Progenitor cell of endocrine pancreas (in vitro differentiated cells): ENCODE results near the gene SUCO. TPM values are rescaled to one million over a fixed set of nuclear protein-coding genes. Genes with fewer than 3 reads are reported as not detected.

ENCODE experiments used
- DNase-seq: peaks from one replicate; pipeline ENCODE4 v3.0.0; 2021; ENCODE audit warnings: low spot score; ENCODE audit not compliant: unreplicated experiment
- H3K27ac Mint-ChIP-seq: 2 replicates; pipeline ENCODE4 v1.8.0; 2021; ENCODE audit warnings: mild to moderate bottlenecking, moderate library complexity, mixed read lengths
- H3K27me3 Mint-ChIP-seq: 2 replicates; pipeline ENCODE4 v1.8.0; 2021; ENCODE audit warnings: mixed read lengths
- H3K36me3 Mint-ChIP-seq: 2 replicates; pipeline ENCODE4 v1.8.0; 2022; ENCODE audit warnings: mixed read lengths; ENCODE audit not compliant: insufficient read depth
- H3K4me1 Mint-ChIP-seq: 2 replicates; pipeline ENCODE4 v1.8.0; 2021; ENCODE audit warnings: low read depth, mixed read lengths
- H3K4me3 Mint-ChIP-seq: 2 replicates; pipeline ENCODE4 v1.8.0; 2021; ENCODE audit warnings: low read depth, mild to moderate bottlenecking, moderate library complexity, mixed read lengths
- H3K9me3 Mint-ChIP-seq: 2 replicates; pipeline ENCODE4 v1.8.0; 2021; ENCODE audit warnings: low read depth, mixed read lengths
- total RNA-seq: library from RNA; stranded (reverse); gene quantifications from 2 replicates; pipeline ENCODE4 v1.2.1, GENCODE V29; 2021
- TF ChIP-seq, protein P1 (sequence below): fragments of 200-600 bp; sonication (generic); IDR thresholded peaks from one replicate; pipeline ENCODE4 v1.5.0; 2021; ENCODE audit warnings: antibody characterized with exemption, mild to moderate bottlenecking; ENCODE audit not compliant: unreplicated experiment

The SUCO gene
- total RNA-seq, 1 donor from 2014 or later: 58.0 TPM

DNA sequence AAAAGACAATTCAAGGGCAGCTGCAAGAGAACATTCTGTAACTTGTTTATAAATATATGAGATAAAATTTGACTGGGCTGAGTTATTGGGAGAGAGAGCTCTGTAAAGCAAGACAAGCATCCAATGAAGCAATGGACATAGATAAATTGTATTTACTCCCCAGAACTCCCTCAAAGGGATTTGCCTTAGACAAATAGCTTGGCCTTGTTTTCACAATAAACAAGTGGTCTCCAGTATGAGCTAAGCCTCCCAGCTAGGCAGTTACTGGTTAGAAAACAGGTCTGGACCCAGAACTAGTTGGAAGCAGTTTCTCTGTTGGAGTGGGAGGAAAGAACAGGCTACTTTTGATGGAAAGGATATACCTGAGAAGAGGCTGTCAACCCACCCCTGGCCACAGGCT is 25.2 kb upstream of the SUCO start:
- Mint-ChIP-seq H3K4me3 (no peak overlapping the region), H3K9me3 (no peaks in the 10 kb centered on the region), H3K27me3 (peaks cover 4% of the 10 kb centered on the region), H3K36me3 (no peaks in the 10 kb centered on the region), H3K4me1 (no peaks in the 10 kb centered on the region), H3K27ac (no peak overlapping the region)
- no peak for DNase-seq
- TF ChIP-seq, protein P1, sequence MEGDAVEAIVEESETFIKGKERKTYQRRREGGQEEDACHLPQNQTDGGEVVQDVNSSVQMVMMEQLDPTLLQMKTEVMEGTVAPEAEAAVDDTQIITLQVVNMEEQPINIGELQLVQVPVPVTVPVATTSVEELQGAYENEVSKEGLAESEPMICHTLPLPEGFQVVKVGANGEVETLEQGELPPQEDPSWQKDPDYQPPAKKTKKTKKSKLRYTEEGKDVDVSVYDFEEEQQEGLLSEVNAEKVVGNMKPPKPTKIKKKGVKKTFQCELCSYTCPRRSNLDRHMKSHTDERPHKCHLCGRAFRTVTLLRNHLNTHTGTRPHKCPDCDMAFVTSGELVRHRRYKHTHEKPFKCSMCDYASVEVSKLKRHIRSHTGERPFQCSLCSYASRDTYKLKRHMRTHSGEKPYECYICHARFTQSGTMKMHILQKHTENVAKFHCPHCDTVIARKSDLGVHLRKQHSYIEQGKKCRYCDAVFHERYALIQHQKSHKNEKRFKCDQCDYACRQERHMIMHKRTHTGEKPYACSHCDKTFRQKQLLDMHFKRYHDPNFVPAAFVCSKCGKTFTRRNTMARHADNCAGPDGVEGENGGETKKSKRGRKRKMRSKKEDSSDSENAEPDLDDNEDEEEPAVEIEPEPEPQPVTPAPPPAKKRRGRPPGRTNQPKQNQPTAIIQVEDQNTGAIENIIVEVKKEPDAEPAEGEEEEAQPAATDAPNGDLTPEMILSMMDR: no peak

DNA sequence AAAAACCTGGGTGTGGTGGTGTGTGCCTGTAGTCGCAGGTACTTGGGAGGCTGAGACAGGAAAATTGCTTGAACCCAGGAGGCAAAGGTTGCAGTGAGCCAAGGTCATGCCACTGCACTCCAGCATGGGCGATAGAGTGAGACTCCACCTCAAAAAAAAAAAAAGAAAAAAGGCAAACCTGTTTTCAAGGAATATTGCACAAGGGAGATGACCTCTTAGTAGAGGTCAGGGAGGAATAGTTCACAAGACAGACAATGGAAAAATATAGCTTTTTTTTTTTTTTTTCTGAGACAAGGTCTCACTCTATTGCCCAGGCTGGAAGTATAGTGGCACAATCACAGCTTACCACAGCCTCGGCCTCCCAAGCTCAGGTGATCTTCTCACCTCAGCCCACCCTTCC is 22.5 kb upstream of the SUCO start:
- Mint-ChIP-seq H3K9me3 (no peaks in the 10 kb centered on the region), H3K36me3 (no peaks in the 10 kb centered on the region), H3K4me3 (no peak overlapping the region), H3K4me1 (no peaks in the 10 kb centered on the region), H3K27ac (no peak overlapping the region), H3K27me3 (no peaks in the 10 kb centered on the region)
- DNase-seq: no peak
- TF ChIP-seq, protein P1: no peak

DNA sequence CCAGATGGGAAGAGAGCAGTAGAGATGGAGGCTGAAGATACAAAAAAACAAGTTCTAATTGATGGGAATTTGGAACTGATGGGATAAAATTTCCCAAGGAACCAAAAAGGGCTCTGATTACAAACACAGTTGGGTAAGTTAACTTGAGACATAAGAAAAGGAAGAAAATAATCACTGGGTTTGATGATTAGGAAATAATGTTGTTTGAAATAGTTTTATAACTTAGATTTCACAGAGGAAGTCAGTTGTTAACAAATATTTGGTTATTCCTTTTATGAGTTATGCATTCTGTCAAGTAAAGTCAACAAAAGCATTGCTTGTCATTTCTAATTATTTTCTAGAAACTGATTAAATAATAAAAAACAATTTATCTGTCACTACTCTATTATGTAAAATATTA is 20.4 kb upstream of the SUCO start:
- Mint-ChIP-seq H3K4me1 (no peaks in the 10 kb centered on the region), H3K27ac (no peak overlapping the region), H3K4me3 (no peak overlapping the region), H3K27me3 (no peaks in the 10 kb centered on the region), H3K36me3 (no peaks in the 10 kb centered on the region), H3K9me3 (no peaks in the 10 kb centered on the region)
- no peak for DNase-seq
- TF ChIP-seq, protein P1: no peak

- H3K36me3 Mint-ChIP-seq: no peaks in the 10 kb centered on the region
- TF ChIP-seq, protein P1: no peak
- no peak overlapping the region for H3K27ac Mint-ChIP-seq
- H3K4me1 Mint-ChIP-seq: no peaks in the 10 kb centered on the region
- H3K9me3 Mint-ChIP-seq: no peaks in the 10 kb centered on the region
- H3K27me3 Mint-ChIP-seq: no peaks in the 10 kb centered on the region
- H3K4me3 Mint-ChIP-seq: no peak overlapping the region
- no peak for DNase-seq
Observed at GRCh38 chr1:172513479-172513878, 19.5 kb upstream of the SUCO start.

DNA sequence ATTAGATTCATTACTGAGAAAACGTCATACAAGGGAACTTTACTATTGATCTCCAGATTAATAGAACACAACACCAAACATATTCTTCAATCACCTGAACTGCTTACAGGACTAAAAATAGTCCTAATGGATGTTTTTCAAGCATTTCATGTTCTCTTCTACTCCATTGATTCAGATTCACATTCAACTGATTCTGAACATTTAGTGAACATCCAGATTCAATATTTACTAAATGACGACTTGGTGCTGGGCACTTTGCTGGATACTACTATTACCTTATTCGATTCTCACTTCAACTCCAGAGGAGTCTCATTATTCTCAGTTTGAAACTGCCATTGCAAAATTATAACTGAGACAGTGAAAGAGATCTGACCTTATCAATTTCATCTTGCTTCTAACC is 18.8 kb upstream of the SUCO start:
- no peaks in the 10 kb centered on the region for H3K36me3 Mint-ChIP-seq
- H3K4me1 Mint-ChIP-seq: no peaks in the 10 kb centered on the region
- no peak overlapping the region for H3K4me3 Mint-ChIP-seq
- H3K27ac Mint-ChIP-seq: no peak overlapping the region
- TF ChIP-seq, protein P1: no peak
- no peak for DNase-seq
- no peaks in the 10 kb centered on the region for H3K9me3 Mint-ChIP-seq
- H3K27me3 Mint-ChIP-seq: no peaks in the 10 kb centered on the region

DNA sequence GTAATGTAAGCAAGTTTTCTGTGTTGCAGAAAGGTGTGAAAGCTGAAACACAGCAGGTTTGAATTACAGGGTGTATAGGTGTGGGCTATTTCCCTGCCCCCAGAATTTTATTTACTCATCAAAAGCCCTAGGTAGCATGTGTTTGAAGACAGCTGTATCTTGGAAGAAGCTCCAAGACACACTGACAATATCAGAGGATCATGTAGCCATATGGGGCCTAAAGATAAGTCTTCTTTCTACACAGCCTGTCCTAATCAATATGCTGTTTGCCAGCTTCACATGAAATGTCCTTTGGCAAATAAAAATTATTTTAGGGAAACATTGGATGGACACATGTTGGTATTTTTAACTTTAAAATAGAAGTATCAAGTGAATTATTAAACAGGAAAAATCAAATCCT is 17.5 kb upstream of the SUCO start:
- Mint-ChIP-seq H3K4me3 (no peak overlapping the region), H3K27ac (no peak overlapping the region), H3K4me1 (no peaks in the 10 kb centered on the region), H3K36me3 (no peaks in the 10 kb centered on the region), H3K27me3 (no peaks in the 10 kb centered on the region), H3K9me3 (no peaks in the 10 kb centered on the region)
- TF ChIP-seq, protein P1: no peak
- DNase-seq: no peak
